BE2C (cell line): ENCODE results near the gene SPTBN5.

Source experiments
- DNase-seq: peaks from one replicate; pipeline ENCODE4 v3.0.0-alpha.2; 2020
- H3K27me3 ChIP-seq: fragments of 250-450 bp; sonication (Bioruptor Pico); 2 replicates; pipeline ENCODE4 v1.5.1; 2020; ENCODE audit warnings: mild to moderate bottlenecking
- H3K36me3 ChIP-seq: fragments of 250-450 bp; sonication (Bioruptor Pico); 2 replicates; pipeline ENCODE4 v1.5.1; 2020; ENCODE audit warnings: mild to moderate bottlenecking
- H3K4me1 ChIP-seq: fragments of 250-450 bp; sonication (Bioruptor Pico); 2 replicates; pipeline ENCODE4 v1.5.1; 2020
- H3K4me3 ChIP-seq: 2 replicates; pipeline ENCODE4 v1.5.1; 2011; ENCODE audit warnings: low read depth, low read length
- H3K9me3 ChIP-seq: fragments of 250-450 bp; sonication (Bioruptor Pico); 2 replicates; pipeline ENCODE4 v1.5.1; 2020
- TF ChIP-seq, protein P1 (sequence below): IDR thresholded peaks from 2 replicates; pipeline ENCODE4 v1.5.1; 2012; ENCODE audit warnings: mild to moderate bottlenecking, low read depth, low read length

The SPTBN5 gene

DNA sequence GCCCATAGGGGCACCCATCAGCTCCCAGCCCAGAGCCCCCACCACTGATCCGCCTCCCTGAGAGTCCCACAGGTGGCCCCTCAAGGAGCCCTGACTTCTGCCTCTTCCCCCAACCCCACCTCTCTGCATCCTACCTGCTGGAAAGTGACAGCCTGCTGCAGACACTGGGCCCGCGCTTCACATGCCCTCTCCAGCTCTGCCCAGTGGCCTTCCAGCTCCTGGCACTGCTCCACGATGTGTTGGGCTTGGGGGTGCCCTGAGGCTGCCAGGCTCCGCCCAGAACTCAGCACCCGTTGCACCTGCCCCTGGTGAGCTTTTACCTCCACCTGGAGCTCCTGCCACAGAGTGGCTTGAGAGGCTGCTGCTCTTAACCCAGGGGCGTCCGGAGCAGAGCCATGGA is 20.1 kb downstream of the SPTBN5 start:
- no peaks in the 10 kb centered on the region for H3K27me3 ChIP-seq
- TF ChIP-seq, protein P1, sequence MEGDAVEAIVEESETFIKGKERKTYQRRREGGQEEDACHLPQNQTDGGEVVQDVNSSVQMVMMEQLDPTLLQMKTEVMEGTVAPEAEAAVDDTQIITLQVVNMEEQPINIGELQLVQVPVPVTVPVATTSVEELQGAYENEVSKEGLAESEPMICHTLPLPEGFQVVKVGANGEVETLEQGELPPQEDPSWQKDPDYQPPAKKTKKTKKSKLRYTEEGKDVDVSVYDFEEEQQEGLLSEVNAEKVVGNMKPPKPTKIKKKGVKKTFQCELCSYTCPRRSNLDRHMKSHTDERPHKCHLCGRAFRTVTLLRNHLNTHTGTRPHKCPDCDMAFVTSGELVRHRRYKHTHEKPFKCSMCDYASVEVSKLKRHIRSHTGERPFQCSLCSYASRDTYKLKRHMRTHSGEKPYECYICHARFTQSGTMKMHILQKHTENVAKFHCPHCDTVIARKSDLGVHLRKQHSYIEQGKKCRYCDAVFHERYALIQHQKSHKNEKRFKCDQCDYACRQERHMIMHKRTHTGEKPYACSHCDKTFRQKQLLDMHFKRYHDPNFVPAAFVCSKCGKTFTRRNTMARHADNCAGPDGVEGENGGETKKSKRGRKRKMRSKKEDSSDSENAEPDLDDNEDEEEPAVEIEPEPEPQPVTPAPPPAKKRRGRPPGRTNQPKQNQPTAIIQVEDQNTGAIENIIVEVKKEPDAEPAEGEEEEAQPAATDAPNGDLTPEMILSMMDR = no peak
- no peaks in the 10 kb centered on the region for H3K9me3 ChIP-seq
- no peak overlapping the region for H3K4me3 ChIP-seq
- DNase-seq = no peak
- H3K4me1 ChIP-seq = peaks cover 10% of the 10 kb centered on the region
- no peaks in the 10 kb centered on the region for H3K36me3 ChIP-seq

DNA sequence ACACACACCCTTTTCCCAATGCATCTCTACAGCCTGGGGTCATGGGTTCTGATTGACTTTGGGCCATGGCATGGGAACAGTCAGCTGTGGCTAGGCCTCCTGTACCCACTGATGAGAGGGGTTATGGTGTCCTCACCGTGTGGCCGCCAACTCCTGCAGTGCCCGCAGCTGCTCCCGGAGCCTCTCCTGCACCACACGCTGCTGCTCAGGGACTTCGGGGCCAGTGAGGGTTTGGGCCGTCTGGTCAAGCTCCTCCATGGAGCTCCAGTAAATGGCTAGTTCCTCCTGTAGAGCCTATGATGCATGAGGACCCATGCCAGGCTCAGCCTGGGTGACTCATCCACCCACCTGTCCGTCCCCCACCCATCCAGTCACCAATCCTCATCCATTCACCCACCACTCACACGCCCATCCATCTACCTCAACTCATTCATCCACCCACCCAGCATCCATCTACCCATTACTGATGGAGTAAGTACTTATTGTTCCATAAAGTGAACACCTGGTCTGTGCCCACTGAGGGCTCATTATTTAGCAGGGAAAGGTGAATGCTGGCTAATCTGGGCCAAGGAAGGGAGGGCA is 21.6 kb downstream of the SPTBN5 start:
- Histone ChIP-seq H3K27me3 (no peaks in the 10 kb centered on the region), H3K36me3 (no peaks in the 10 kb centered on the region), H3K4me3 (no peak overlapping the region), H3K4me1 (no peaks in the 10 kb centered on the region; the same call in 1 of the 2 replicates), H3K9me3 (no peaks in the 10 kb centered on the region)
- TF ChIP-seq, protein P1 = no peak
- DNase-seq = no peak

DNA sequence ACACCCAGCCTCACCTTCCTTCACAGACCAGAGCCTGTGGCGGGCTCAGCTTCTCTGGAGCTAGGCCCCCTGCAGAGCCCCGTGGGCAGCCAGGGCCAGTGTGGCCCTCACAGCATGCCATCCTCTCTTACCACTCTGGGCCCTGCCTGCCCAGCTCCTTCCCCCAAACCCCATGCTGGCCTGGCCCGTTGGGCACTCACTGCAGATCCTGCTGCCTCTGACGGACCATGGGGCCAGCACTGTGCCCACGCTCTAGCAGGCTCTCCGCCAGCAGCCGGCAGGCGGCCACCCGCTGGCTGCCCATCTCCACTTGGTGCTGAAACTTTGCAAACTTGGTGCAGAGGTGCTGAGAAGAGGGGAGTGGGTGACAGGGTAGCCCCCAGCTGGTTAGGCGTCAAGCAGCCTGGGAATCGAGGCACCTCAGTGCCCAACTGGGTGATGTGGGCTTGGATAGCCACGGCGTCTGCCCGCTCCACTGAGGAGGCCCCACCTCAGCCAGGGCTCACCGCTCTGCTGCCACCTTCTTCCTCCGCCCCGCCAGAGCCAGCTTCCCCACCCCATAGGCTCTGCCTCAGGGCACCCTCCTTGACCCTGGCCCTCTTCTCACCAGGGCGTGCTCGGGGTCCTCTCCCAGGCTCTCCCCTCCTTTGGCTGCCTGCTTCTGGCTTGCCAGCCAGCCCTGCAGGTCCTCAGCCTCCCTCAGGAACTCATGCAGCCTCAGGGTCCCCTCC is 22.5 kb downstream of the SPTBN5 start:
- H3K4me1 ChIP-seq = peaks cover 7% of the 10 kb centered on the region
- H3K36me3 ChIP-seq = no peaks in the 10 kb centered on the region
- no peaks in the 10 kb centered on the region for H3K9me3 ChIP-seq
- TF ChIP-seq, protein P1 = no peak
- no peaks in the 10 kb centered on the region for H3K27me3 ChIP-seq
- no peak overlapping the region for H3K4me3 ChIP-seq
- no peak for DNase-seq

DNA sequence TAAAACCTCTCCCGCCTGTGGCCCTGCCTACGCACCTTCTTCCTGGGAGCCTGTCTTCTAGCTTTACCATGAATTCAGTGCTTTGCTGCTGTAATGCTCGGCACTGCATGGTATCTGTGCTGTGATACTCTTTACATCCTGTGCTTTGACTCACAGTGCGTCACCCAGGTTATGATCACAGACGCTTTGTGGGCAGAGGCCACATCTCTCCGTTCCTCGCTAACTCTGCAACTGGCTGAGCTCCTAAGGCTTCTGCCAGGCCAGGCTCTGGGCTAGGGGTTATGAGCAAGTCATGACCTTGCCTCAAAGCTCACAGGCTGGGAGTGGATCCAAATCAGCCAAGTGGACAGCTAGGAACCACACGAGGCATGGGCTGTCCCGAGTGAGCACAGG is 23.2 kb downstream of the SPTBN5 start:
- Histone ChIP-seq H3K4me1 (peaks cover 11% of the 10 kb centered on the region), H3K27me3 (no peaks in the 10 kb centered on the region), H3K9me3 (no peaks in the 10 kb centered on the region), H3K4me3 (no peak overlapping the region), H3K36me3 (no peaks in the 10 kb centered on the region)
- TF ChIP-seq, protein P1 = no peak
- no peak for DNase-seq

DNA sequence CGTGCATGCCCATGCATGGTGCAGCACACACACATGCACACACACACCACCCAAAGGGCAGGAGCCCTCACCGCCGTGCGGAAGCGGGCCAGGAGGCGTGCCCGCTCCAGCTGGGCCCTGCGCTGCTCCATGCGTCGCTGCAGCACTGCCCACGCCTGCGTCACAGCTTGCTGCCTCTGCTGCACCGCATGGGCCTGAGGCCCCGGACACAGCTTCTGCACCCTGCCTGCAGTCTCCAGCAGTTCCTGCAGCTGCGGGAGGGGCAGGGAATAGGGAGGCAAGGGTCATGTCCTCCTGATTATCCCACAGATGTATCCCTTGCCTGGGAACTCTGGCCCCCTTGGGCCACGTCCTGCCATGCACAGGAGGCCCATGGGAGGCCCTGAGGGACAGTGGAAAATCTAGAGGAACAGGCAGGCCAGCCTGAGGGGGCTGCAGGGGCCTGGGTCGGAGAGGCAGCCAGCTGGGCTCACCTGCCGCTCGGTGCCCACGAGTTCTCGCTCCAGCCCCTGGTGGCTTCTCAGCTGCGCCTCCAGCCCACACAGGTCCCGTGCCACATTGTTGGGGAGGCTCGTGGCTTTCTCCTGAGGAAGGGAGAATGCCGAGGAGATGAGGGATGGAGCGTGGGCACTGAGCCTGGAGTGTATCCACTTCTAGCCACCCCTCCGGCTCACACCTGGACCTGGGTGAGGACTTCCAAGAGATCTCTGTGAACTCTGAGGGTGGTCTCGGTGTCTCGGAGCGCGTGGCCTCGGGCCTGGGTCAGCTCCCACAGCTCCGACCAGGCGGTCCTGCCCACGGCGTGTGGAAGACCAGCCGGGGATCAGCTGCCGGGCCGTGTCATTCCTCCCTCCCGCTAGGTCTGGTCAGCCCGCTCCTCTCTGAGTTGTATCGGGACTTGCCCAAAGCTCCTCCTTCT is 23.8 kb downstream of the SPTBN5 start:
- H3K4me1 ChIP-seq = peaks cover 11% of the 10 kb centered on the region
- H3K27me3 ChIP-seq = no peaks in the 10 kb centered on the region
- no peak overlapping the region for H3K4me3 ChIP-seq
- TF ChIP-seq, protein P1 = no peak
- no peaks in the 10 kb centered on the region for H3K9me3 ChIP-seq
- H3K36me3 ChIP-seq = no peaks in the 10 kb centered on the region
- DNase-seq = no peak
